MCF 10A (cell line): ENCODE measurements around the gene SNTG2. TPM values are rescaled to one million over a fixed set of nuclear protein-coding genes. Genes with fewer than 3 reads are reported as not detected.

Experiments used
- BruUV-seq: library from RNA; stranded (reverse); fragments of 400-500 nt; replicated peaks from 2 replicates; lab custom pipeline; 2021; lab: Mats Ljungman, UMichigan
- CTCF ChIA-PET: fragments of 300-600 bp; sonication (Branson Sonifier 250); formaldehyde crosslinking; extraction: SDS; loops from one replicate; lab custom pipeline; 2021; ENCODE audit warnings: antibody characterized with exemption, inconsistent platforms; lab: Yijun Ruan, JAX
- POLR2A ChIA-PET: fragments of 300-600, 350-650 bp; sonication (Branson Sonifier 250); formaldehyde crosslinking; extraction: SDS; loops from one replicate; lab custom pipeline; 2020; ENCODE audit warnings: antibody characterized with exemption, inconsistent platforms; lab: Yijun Ruan, JAX
- DNase-seq: peaks from one replicate; pipeline ENCODE4 v3.0.0-alpha.2; 2018; ENCODE audit not compliant: unreplicated experiment
- H3K27ac Mint-ChIP-seq: one replicate; pipeline ENCODE4 v1.8.0; 2022; ENCODE audit warnings: mild to moderate bottlenecking, low read depth, mixed read lengths; ENCODE audit not compliant: unreplicated experiment
- H3K27me3 Mint-ChIP-seq: one replicate; pipeline ENCODE4 v1.8.0; 2022; ENCODE audit warnings: mixed read lengths; ENCODE audit not compliant: insufficient read depth, unreplicated experiment
- H3K36me3 Mint-ChIP-seq: one replicate; pipeline ENCODE4 v1.8.0; 2022; ENCODE audit warnings: mild to moderate bottlenecking, moderate library complexity, mixed read lengths; ENCODE audit not compliant: insufficient read depth, unreplicated experiment
- H3K4me1 Mint-ChIP-seq: one replicate; pipeline ENCODE4 v1.8.0; 2022; ENCODE audit warnings: mixed read lengths; ENCODE audit not compliant: insufficient read depth, unreplicated experiment
- H3K4me3 Mint-ChIP-seq: one replicate; pipeline ENCODE4 v1.8.0; 2022; ENCODE audit warnings: mild to moderate bottlenecking, moderate library complexity, mixed read lengths; ENCODE audit not compliant: unreplicated experiment
- H3K9me3 Mint-ChIP-seq: one replicate; pipeline ENCODE4 v1.8.0; 2022; ENCODE audit warnings: mixed read lengths; ENCODE audit not compliant: unreplicated experiment
- intact Hi-C: fragments of 100-400 bp; cut with micrococcal nuclease; formaldehyde crosslinking; loops from 2 replicates; pipeline ENCODE4 v1.14.1; 2022
- total RNA-seq: library from RNA; stranded (reverse); gene quantifications from 2 replicates; pipeline ENCODE4 v1.2.3, GENCODE V29; 2022
- TF ChIP-seq, protein P1 (sequence below): fragments of 200-600 bp; IDR thresholded peaks from one replicate; pipeline ENCODE4 v1.8.0; 2022; ENCODE audit warnings: antibody characterized with exemption, mild to moderate bottlenecking; ENCODE audit not compliant: unreplicated experiment

The SNTG2 gene
- total RNA-seq, 1 experiment from 2014 or later: not detected

DNA sequence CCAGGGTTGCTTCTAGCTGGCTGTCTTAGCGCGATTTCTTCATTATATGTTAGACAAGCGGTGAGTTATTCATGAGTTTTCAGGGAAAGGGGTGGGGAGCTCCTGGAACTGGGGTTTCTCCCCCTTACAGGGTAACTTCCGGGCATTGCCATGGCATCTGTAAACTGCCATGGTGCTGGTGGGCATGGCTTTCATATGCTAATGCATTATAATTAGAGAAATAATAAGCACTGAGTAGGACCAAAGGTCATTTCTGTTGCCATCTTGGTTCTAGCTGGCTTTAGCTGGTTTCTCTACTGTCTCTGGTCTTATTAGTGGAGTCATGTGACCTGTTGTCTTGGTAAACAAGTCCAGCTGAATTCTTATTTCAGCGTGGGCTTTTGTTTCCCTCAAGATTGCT is 5.5 kb upstream of the SNTG2 start:
- DNase-seq: no peak
- Mint-ChIP-seq H3K4me1 (no peaks in the 10 kb centered on the region), H3K27ac (no peak overlapping the region), H3K27me3 (peaks cover 11% of the 10 kb centered on the region), H3K36me3 (no peaks in the 10 kb centered on the region), H3K9me3 (peaks cover 16% of the 10 kb centered on the region), H3K4me3 (no peak overlapping the region)
- POLR2A ChIA-PET: no interaction called here
- CTCF ChIA-PET: interaction anchor here (0.6 to 3.2 kb wide), 2 partner anchors 9 to 51 kb away, joined by 3 to 14 read pairs; no protein-coding TSS in a partner anchor
- intact Hi-C loops: no loop called here
- TF ChIP-seq, protein P1, sequence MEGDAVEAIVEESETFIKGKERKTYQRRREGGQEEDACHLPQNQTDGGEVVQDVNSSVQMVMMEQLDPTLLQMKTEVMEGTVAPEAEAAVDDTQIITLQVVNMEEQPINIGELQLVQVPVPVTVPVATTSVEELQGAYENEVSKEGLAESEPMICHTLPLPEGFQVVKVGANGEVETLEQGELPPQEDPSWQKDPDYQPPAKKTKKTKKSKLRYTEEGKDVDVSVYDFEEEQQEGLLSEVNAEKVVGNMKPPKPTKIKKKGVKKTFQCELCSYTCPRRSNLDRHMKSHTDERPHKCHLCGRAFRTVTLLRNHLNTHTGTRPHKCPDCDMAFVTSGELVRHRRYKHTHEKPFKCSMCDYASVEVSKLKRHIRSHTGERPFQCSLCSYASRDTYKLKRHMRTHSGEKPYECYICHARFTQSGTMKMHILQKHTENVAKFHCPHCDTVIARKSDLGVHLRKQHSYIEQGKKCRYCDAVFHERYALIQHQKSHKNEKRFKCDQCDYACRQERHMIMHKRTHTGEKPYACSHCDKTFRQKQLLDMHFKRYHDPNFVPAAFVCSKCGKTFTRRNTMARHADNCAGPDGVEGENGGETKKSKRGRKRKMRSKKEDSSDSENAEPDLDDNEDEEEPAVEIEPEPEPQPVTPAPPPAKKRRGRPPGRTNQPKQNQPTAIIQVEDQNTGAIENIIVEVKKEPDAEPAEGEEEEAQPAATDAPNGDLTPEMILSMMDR: no peak
- no TSS peak for BruUV-seq

DNA sequence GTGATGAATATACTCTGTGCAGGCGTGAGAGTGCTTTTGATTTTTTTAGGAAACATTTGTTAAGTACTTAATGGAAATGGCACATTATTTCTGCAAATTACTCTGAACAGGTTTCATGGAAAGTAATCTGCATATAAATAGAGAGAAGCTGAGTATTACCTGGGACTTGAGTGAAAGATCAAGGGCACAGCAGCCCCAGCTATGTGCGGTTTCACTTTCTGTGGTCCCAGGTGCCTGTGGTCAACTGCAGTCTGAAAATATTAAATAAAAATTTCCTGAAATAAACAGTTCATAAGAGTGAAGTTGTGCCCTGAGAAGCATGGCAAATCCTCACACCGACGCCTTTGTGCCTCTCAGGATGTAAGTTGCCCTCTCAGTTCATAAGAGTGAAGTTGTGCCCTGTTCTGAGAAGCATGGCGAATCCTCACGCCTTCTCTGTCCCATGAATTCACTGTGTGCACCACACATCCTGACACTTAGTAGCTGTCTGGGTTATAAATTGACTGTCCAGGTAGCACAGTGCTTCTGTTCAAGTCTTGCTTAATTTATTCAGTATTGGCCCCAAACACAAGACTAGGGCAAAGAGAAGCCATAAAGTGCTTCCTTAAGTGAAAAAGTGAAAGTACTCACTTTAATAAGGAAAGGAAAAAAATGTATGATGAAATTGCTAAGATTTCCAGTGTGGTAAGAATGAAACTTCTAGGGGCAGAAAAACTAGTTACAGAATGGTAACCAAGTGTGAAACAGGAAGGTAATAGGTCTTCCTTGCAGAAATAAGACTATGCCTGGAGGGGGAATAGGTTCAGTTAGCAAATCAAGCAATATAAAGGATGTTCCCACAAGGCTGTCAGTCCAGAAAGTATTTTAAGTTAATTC is 4.3 kb upstream of the SNTG2 start:
- ChIA-PET CTCF (no interaction called here), POLR2A (interaction anchor here (0.6 kb wide), 1 partner anchor 403 kb away, joined by 3 read pairs; no protein-coding TSS in a partner anchor)
- TF ChIP-seq, protein P1: no peak
- peak overlapping the region; percentile 24 for H3K4me3 Mint-ChIP-seq
- H3K4me1 Mint-ChIP-seq: no peaks in the 10 kb centered on the region
- DNase-seq: no peak
- BruUV-seq: no TSS peak
- H3K9me3 Mint-ChIP-seq: peaks cover 16% of the 10 kb centered on the region
- peaks cover 11% of the 10 kb centered on the region for H3K27me3 Mint-ChIP-seq
- no peaks in the 10 kb centered on the region for H3K36me3 Mint-ChIP-seq
- intact Hi-C loops: no loop called here
- no peak overlapping the region for H3K27ac Mint-ChIP-seq

DNA sequence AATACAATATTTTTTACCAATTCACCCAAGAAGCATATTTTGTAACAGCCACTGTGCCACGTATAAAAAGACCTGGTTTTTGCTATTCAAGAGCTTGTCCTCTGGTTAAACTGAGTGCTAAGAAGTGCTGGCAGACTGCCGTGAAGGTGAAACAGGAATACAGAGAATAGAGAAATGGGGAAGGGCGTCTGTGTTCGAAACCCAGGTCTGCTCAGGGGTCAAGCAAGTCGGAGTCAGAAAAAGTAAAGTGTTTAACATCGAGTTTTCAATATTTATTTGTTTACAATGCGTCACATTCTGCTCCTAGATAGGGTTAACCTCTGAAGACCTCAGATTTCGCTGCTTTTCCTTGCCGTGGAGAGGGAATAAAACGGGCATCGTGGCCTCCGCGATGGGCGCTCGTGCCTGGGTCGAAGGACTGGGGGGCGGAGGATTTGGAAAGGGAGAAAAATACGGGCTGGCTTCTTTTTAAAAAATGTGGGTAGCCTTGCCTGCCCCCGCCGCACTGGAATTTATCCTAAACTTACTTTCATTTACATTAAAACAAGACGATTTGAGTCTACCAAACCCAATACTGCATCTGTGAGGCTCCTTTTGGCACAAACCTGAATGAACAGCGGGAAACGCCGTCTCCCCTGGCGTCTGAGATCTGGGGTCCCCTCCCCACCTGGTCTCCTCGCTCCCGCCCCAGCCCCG is 1.1 kb upstream of the SNTG2 start:
- peaks cover 5% of the 10 kb centered on the region for H3K9me3 Mint-ChIP-seq
- intact Hi-C loops: loop anchor here (5.0 kb wide), 2 partner anchors 232 to 818 kb away; no protein-coding TSS in a partner anchor
- H3K36me3 Mint-ChIP-seq: no peaks in the 10 kb centered on the region
- H3K27ac Mint-ChIP-seq: no peak overlapping the region
- ChIA-PET POLR2A (no interaction called here), CTCF (no interaction called here)
- peak overlapping the region; percentile 19 for H3K4me3 Mint-ChIP-seq
- H3K4me1 Mint-ChIP-seq: no peaks in the 10 kb centered on the region
- BruUV-seq: no TSS peak
- TF ChIP-seq, protein P1: no peak
- DNase-seq: no peak
- peaks cover 11% of the 10 kb centered on the region for H3K27me3 Mint-ChIP-seq
